GM23338 (cell line): Measurements from ENCODE around the gene PTPRN2. TPM values are rescaled to one million over a fixed set of nuclear protein-coding genes. Genes with fewer than 3 reads are reported as not detected.

Source experiments
- ATAC-seq: fragments of 200-7000 bp; cut with Tn5 transposase; 3 replicates; pipeline ENCODE4 v1.9.1; 2020
- DNase-seq: peaks from one replicate; pipeline ENCODE4 v3.0.0-alpha.2; 2015; ENCODE audit warnings: low spot score
- H2AFZ ChIP-seq: fragments of 200-600 bp; sonication (generic); 2 replicates; pipeline ENCODE4 v1.8.0; 2016; ENCODE audit warnings: antibody characterized with exemption, mild to moderate bottlenecking, moderate library complexity
- H3F3A ChIP-seq: fragments of 200-600 bp; sonication (generic); replicated peaks from 2 replicates; pipeline ENCODE4 v1.8.0; 2017; ENCODE audit warnings: antibody characterized with exemption, mixed run types, low read depth
- H3K27ac ChIP-seq: fragments of 200-600 bp; sonication (generic); 2 replicates; pipeline ENCODE4 v1.6.1; 2016; ENCODE audit warnings: low read depth
- H3K27me3 ChIP-seq: fragments of 200-600 bp; sonication (generic); 2 replicates; pipeline ENCODE4 v1.8.0; 2016; ENCODE audit warnings: mild to moderate bottlenecking, mixed run types, moderate library complexity; ENCODE audit not compliant: insufficient read depth
- H3K36me3 ChIP-seq: fragments of 200-600 bp; sonication (generic); 2 replicates; pipeline ENCODE4 v1.8.0; 2016; ENCODE audit warnings: mild to moderate bottlenecking; ENCODE audit not compliant: insufficient read depth
- H3K4me1 ChIP-seq: fragments of 200-600 bp; sonication (generic); 2 replicates; pipeline ENCODE4 v1.8.0; 2016; ENCODE audit warnings: mild to moderate bottlenecking, moderate library complexity; ENCODE audit not compliant: insufficient read depth
- H3K4me2 ChIP-seq: fragments of 200-600 bp; sonication (generic); 2 replicates; pipeline ENCODE4 v1.7.1; 2017; ENCODE audit warnings: mixed run types
- H3K4me3 ChIP-seq: fragments of 200-600 bp; sonication (generic); 2 replicates; pipeline ENCODE4 v1.6.1; 2016; ENCODE audit warnings: mixed run types
- H3K79me2 ChIP-seq: fragments of 200-600 bp; sonication (generic); replicated peaks from 2 replicates; pipeline ENCODE4 v1.8.0; 2017; ENCODE audit warnings: mild to moderate bottlenecking; ENCODE audit not compliant: insufficient read depth
- H3K9me2 ChIP-seq: fragments of 200-600 bp; sonication (generic); 2 replicates; pipeline ENCODE4 v1.8.0; 2017; ENCODE audit not compliant: insufficient read depth
- H4K20me1 ChIP-seq: fragments of 200-600 bp; sonication (generic); replicated peaks from 2 replicates; pipeline ENCODE4 v1.8.0; 2017; ENCODE audit warnings: mild to moderate bottlenecking; ENCODE audit not compliant: insufficient read depth
- H3K27ac Mint-ChIP-seq: 2 replicates; pipeline ENCODE4 v1.8.0; 2020; ENCODE audit warnings: inconsistent platforms, mild to moderate bottlenecking, moderate library complexity, mixed read lengths
- H3K27me3 Mint-ChIP-seq: 3 replicates; pipeline ENCODE4 v1.8.0; 2022; ENCODE audit warnings: low read depth, mild to moderate bottlenecking, moderate library complexity, mixed read lengths, inconsistent platforms; ENCODE audit not compliant: insufficient read depth, poor library complexity
- H3K36me3 Mint-ChIP-seq: 3 replicates; pipeline ENCODE4 v1.8.0; 2021; ENCODE audit warnings: low read depth, mild to moderate bottlenecking, inconsistent platforms, moderate library complexity, mixed read lengths
- H3K4me1 Mint-ChIP-seq: 3 replicates; pipeline ENCODE4 v1.8.0; 2020; ENCODE audit warnings: mild to moderate bottlenecking, inconsistent platforms, mixed read lengths
- H3K4me3 Mint-ChIP-seq: 3 replicates; pipeline ENCODE4 v1.8.0; 2021; ENCODE audit warnings: moderate library complexity, mild to moderate bottlenecking, inconsistent platforms, mixed read lengths
- H3K9me3 Mint-ChIP-seq: 3 replicates; pipeline ENCODE4 v1.8.0; 2020; ENCODE audit warnings: moderate library complexity, mild to moderate bottlenecking, inconsistent platforms, mixed read lengths
- CREB1 ChIP-seq: fragments of 250-450 bp; sonication (Bioruptor Pico); IDR thresholded peaks from 2 replicates; pipeline ENCODE4 v1.5.0; 2020; ENCODE audit warnings: low read depth, mild to moderate bottlenecking, moderate library complexity
- EZH2 ChIP-seq: fragments of 200-600 bp; sonication (generic); IDR thresholded peaks from one replicate; pipeline ENCODE4 v1.8.0; 2017; ENCODE audit warnings: antibody characterized with exemption, mild to moderate bottlenecking, low read depth; ENCODE audit not compliant: unreplicated experiment
- EZH2phosphoT487 ChIP-seq: fragments of 200-600 bp; sonication (generic); IDR thresholded peaks from one replicate; pipeline ENCODE4 v1.8.1; 2018; ENCODE audit warnings: antibody characterized with exemption; ENCODE audit not compliant: unreplicated experiment
- JUNB ChIP-seq: IDR thresholded peaks from one replicate; pipeline ENCODE4 v1.6.1; 2016; ENCODE audit warnings: antibody characterized with exemption; ENCODE audit not compliant: unreplicated experiment
- NANOG ChIP-seq: IDR thresholded peaks from 2 replicates; pipeline ENCODE4 v1.6.1; 2016; ENCODE audit warnings: antibody characterized with exemption, borderline replicate concordance
- POLR2AphosphoS5 ChIP-seq: IDR thresholded peaks from 2 replicates; pipeline ENCODE4 v1.6.1; 2016; ENCODE audit warnings: antibody characterized with exemption, low read depth
- STAT1 ChIP-seq: IDR thresholded peaks from one replicate; pipeline ENCODE4 v1.6.1; 2016; ENCODE audit warnings: antibody characterized with exemption; ENCODE audit not compliant: unreplicated experiment
- ZNF114 ChIP-seq: fragments of 250-450 bp; sonication (Bioruptor Pico); IDR thresholded peaks from 2 replicates; pipeline ENCODE4 v1.5.0; 2020; ENCODE audit warnings: mild to moderate bottlenecking, moderate library complexity
- ZNF331 ChIP-seq: fragments of 250-450 bp; sonication (Bioruptor Pico); IDR thresholded peaks from 2 replicates; pipeline ENCODE4 v1.5.0; 2020; ENCODE audit warnings: low read depth, mild to moderate bottlenecking, moderate library complexity
- polyA plus RNA-seq: library from polyadenylated mRNA; unstranded; fragments of >200 nt; fragmentation: Nextera tagmentation; extraction: Ambion mirVana; gene quantifications from 2 replicates; pipeline ENCODE4 v1.2.1, GENCODE V29; 2016
- total RNA-seq: library from RNA; depleted of rRNA; stranded (reverse); fragments of >200 nt; shearing (Covaris generic); gene quantifications from 2 replicates; pipeline ENCODE4 v1.2.3, GENCODE V29; 2014
- TF ChIP-seq, protein P1 (sequence below): IDR thresholded peaks from 2 replicates; pipeline ENCODE4 v1.6.1; 2016; ENCODE audit warnings: antibody characterized with exemption
- TF ChIP-seq, protein P2 (sequence below), 2 experiments: fragments of 200-600 bp in 1 of 2; sonication (generic) in 1 of 2; conservative IDR thresholded peaks; 2 replicates each; pipeline versions ENCODE4 v1.5.1 to v1.6.1; 2016 to 2017; ENCODE audit warnings: antibody characterized with exemption in 2 of 2, low read depth in 2 of 2, mild to moderate bottlenecking in 2 of 2, moderate library complexity in 1 of 2
- TF ChIP-seq, protein P3 (sequence below): fragments of 250-450 bp; sonication (Bioruptor Pico); IDR thresholded peaks from 2 replicates; pipeline ENCODE4 v1.5.0; 2020; ENCODE audit warnings: mild to moderate bottlenecking, moderate library complexity
- TF ChIP-seq, protein P4 (sequence below): IDR thresholded peaks from one replicate; pipeline ENCODE4 v1.6.1; 2018; ENCODE audit warnings: antibody characterized with exemption; ENCODE audit not compliant: unreplicated experiment

PTPRN2 gene
- total and polyA plus RNA-seq, 2 experiments from 2014 or later: 0.87 to 4.0 TPM

DNA sequence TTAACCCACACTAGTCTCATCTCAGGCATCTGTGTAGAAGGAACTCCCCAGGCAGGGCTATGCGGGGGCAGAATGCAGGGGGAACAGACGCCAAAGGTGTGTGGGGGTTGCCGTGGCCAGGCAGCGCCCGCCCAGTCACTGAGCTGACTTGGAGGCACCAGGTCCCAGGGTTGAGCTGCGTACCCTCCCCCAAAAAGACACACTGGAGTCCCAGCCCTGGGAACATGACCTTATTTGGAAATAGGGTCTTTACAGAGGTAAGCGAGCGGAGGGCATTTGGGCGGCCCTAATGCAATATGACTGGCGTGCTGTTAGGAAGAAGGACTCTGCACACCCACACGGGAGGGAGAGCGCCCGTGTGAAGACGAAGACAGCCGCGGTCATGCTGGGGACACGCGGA, 976.3 kb downstream of the PTPRN2 start:
- no peaks in the 10 kb centered on the region for H3K4me1 ChIP-seq
- Mint-ChIP-seq H3K27ac (no peak overlapping the region), H3K9me3 (peaks cover 90% of the 10 kb centered on the region), H3K4me3 (no peak overlapping the region), H3K27me3 (peaks cover 20% of the 10 kb centered on the region), H3K4me1 (no peaks in the 10 kb centered on the region), H3K36me3 (peaks cover 38% of the 10 kb centered on the region)
- H3K9me2 ChIP-seq: no peaks in the 10 kb centered on the region
- no peak for DNase-seq
- no peaks in the 10 kb centered on the region for H3K79me2 ChIP-seq
- no peaks in the 10 kb centered on the region for H4K20me1 ChIP-seq
- no peak overlapping the region for H3K4me2 ChIP-seq
- no peaks in the 10 kb centered on the region for H3K36me3 ChIP-seq
- no peak overlapping the region for H3K27ac ChIP-seq
- H3K4me3 ChIP-seq: no peak overlapping the region
- H2AFZ ChIP-seq: no peak overlapping the region
- no peak for TF ChIP-seq ZNF114 (CRISPR knock-in tag)
- TF ChIP-seq NANOG: no peak
- TF ChIP-seq, protein P1, sequence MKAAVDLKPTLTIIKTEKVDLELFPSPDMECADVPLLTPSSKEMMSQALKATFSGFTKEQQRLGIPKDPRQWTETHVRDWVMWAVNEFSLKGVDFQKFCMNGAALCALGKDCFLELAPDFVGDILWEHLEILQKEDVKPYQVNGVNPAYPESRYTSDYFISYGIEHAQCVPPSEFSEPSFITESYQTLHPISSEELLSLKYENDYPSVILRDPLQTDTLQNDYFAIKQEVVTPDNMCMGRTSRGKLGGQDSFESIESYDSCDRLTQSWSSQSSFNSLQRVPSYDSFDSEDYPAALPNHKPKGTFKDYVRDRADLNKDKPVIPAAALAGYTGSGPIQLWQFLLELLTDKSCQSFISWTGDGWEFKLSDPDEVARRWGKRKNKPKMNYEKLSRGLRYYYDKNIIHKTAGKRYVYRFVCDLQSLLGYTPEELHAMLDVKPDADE: no peak
- TF ChIP-seq, protein P2, sequence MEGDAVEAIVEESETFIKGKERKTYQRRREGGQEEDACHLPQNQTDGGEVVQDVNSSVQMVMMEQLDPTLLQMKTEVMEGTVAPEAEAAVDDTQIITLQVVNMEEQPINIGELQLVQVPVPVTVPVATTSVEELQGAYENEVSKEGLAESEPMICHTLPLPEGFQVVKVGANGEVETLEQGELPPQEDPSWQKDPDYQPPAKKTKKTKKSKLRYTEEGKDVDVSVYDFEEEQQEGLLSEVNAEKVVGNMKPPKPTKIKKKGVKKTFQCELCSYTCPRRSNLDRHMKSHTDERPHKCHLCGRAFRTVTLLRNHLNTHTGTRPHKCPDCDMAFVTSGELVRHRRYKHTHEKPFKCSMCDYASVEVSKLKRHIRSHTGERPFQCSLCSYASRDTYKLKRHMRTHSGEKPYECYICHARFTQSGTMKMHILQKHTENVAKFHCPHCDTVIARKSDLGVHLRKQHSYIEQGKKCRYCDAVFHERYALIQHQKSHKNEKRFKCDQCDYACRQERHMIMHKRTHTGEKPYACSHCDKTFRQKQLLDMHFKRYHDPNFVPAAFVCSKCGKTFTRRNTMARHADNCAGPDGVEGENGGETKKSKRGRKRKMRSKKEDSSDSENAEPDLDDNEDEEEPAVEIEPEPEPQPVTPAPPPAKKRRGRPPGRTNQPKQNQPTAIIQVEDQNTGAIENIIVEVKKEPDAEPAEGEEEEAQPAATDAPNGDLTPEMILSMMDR (conservative IDR thresholded peaks at IDR 0.05; ENCODE audit: low read depth in 2 of 2): no peak
- TF ChIP-seq, protein P3, sequence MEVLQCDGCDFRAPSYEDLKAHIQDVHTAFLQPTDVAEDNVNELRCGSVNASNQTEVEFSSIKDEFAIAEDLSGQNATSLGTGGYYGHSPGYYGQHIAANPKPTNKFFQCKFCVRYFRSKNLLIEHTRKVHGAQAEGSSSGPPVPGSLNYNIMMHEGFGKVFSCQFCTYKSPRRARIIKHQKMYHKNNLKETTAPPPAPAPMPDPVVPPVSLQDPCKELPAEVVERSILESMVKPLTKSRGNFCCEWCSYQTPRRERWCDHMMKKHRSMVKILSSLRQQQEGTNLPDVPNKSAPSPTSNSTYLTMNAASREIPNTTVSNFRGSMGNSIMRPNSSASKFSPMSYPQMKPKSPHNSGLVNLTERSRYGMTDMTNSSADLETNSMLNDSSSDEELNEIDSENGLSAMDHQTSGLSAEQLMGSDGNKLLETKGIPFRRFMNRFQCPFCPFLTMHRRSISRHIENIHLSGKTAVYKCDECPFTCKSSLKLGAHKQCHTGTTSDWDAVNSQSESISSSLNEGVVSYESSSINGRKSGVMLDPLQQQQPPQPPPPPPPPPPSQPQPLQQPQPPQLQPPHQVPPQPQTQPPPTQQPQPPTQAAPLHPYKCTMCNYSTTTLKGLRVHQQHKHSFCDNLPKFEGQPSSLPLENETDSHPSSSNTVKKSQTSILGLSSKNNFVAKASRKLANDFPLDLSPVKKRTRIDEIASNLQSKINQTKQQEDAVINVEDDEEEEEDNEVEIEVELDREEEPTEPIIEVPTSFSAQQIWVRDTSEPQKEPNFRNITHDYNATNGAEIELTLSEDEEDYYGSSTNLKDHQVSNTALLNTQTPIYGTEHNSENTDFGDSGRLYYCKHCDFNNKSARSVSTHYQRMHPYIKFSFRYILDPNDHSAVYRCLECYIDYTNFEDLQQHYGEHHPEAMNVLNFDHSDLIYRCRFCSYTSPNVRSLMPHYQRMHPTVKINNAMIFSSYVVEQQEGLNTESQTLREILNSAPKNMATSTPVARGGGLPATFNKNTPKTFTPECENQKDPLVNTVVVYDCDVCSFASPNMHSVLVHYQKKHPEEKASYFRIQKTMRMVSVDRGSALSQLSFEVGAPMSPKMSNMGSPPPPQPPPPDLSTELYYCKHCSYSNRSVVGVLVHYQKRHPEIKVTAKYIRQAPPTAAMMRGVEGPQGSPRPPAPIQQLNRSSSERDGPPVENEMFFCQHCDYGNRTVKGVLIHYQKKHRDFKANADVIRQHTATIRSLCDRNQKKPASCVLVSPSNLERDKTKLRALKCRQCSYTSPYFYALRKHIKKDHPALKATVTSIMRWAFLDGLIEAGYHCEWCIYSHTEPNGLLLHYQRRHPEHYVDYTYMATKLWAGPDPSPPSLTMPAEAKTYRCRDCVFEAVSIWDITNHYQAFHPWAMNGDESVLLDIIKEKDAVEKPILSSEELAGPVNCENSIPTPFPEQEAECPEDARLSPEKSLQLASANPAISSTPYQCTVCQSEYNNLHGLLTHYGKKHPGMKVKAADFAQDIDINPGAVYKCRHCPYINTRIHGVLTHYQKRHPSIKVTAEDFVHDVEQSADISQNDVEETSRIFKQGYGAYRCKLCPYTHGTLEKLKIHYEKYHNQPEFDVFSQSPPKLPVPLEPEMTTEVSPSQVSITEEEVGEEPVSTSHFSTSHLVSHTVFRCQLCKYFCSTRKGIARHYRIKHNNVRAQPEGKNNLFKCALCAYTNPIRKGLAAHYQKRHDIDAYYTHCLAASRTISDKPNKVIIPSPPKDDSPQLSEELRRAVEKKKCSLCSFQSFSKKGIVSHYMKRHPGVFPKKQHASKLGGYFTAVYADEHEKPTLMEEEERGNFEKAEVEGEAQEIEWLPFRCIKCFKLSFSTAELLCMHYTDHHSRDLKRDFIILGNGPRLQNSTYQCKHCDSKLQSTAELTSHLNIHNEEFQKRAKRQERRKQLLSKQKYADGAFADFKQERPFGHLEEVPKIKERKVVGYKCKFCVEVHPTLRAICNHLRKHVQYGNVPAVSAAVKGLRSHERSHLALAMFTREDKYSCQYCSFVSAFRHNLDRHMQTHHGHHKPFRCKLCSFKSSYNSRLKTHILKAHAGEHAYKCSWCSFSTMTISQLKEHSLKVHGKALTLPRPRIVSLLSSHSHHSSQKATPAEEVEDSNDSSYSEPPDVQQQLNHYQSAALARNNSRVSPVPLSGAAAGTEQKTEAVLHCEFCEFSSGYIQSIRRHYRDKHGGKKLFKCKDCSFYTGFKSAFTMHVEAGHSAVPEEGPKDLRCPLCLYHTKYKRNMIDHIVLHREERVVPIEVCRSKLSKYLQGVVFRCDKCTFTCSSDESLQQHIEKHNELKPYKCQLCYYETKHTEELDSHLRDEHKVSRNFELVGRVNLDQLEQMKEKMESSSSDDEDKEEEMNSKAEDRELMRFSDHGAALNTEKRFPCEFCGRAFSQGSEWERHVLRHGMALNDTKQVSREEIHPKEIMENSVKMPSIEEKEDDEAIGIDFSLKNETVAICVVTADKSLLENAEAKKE: no peak
- no peak for TF ChIP-seq CREB1
- no peak for TF ChIP-seq EZH2
- TF ChIP-seq, protein P4, sequence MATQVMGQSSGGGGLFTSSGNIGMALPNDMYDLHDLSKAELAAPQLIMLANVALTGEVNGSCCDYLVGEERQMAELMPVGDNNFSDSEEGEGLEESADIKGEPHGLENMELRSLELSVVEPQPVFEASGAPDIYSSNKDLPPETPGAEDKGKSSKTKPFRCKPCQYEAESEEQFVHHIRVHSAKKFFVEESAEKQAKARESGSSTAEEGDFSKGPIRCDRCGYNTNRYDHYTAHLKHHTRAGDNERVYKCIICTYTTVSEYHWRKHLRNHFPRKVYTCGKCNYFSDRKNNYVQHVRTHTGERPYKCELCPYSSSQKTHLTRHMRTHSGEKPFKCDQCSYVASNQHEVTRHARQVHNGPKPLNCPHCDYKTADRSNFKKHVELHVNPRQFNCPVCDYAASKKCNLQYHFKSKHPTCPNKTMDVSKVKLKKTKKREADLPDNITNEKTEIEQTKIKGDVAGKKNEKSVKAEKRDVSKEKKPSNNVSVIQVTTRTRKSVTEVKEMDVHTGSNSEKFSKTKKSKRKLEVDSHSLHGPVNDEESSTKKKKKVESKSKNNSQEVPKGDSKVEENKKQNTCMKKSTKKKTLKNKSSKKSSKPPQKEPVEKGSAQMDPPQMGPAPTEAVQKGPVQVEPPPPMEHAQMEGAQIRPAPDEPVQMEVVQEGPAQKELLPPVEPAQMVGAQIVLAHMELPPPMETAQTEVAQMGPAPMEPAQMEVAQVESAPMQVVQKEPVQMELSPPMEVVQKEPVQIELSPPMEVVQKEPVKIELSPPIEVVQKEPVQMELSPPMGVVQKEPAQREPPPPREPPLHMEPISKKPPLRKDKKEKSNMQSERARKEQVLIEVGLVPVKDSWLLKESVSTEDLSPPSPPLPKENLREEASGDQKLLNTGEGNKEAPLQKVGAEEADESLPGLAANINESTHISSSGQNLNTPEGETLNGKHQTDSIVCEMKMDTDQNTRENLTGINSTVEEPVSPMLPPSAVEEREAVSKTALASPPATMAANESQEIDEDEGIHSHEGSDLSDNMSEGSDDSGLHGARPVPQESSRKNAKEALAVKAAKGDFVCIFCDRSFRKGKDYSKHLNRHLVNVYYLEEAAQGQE: no peak
- no peak for TF ChIP-seq POLR2AphosphoS5
- no peak for TF ChIP-seq ZNF331 (CRISPR knock-in tag)
- no peak for TF ChIP-seq EZH2phosphoT487
- no peak for TF ChIP-seq JUNB
- no peak for TF ChIP-seq STAT1
- H3F3A ChIP-seq: no peaks in the 10 kb centered on the region
- H3K27me3 ChIP-seq: no peaks in the 10 kb centered on the region
- ATAC-seq: no peak
